ENCODE measurements around the gene ATG4B. TPM values are rescaled to one million over a fixed set of nuclear protein-coding genes. Genes with fewer than 3 reads are reported as not detected.

Gene ATG4B
- total RNA-seq, 1 donor from 2014 or later = 142 TPM

DNA sequence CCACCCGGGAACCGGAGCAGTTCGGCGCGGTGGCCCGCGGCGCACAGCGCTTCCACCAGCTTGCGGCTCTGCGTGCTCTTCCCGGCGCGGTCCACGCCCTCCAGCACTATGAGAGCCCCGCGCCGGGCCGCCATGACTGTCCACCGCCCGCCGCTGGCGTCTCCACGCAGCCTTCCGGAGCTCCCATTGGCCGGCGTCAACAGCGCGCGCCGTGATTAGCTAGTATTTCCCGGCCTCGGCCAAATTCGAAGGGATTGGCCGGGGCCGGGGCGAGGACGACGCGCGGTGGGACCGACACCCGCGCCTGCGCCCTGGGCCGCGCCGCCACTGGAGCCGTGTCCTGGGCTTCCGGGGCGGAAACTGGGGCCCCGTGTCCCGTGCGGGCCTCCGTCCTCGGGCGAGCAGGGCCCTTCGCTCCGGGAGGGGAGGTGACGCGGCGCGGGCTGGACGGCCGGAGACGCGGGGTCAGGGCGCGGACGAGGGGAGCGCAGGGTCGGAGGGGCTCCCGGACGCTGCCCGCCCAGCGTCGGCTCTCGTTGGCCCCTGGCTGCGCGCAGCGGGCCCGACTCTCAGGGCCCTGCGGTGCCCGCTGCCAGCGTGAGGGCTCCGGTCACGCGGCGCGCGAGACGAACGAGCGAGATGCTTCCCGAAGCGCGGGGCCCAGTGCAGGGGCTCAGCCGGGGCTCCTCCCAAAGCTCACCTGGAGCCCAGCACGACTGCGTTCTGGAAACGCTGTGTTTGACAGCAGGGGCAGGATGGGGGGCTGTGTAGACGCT is 49.3 kb downstream of the ATG4B start, which contains the start of gene DTYMK:
Gene DTYMK, minus strand, starts transcription at position 166 of the 776 bp plus-strand sequence. Its CDS starts 32 bp downstream, at position 134.
- TF ChIP-seq, protein P1, sequence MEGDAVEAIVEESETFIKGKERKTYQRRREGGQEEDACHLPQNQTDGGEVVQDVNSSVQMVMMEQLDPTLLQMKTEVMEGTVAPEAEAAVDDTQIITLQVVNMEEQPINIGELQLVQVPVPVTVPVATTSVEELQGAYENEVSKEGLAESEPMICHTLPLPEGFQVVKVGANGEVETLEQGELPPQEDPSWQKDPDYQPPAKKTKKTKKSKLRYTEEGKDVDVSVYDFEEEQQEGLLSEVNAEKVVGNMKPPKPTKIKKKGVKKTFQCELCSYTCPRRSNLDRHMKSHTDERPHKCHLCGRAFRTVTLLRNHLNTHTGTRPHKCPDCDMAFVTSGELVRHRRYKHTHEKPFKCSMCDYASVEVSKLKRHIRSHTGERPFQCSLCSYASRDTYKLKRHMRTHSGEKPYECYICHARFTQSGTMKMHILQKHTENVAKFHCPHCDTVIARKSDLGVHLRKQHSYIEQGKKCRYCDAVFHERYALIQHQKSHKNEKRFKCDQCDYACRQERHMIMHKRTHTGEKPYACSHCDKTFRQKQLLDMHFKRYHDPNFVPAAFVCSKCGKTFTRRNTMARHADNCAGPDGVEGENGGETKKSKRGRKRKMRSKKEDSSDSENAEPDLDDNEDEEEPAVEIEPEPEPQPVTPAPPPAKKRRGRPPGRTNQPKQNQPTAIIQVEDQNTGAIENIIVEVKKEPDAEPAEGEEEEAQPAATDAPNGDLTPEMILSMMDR (IDR thresholded peaks at IDR 0.05; ENCODE audit: unreplicated experiment) = no peak
- Mint-ChIP-seq H3K4me1 (ENCODE audit: low read depth) (peaks cover 8% of the 10 kb centered on the region), H3K4me3 (ENCODE audit: low read depth) (peak within 1 kb of the TSS; percentile 86), H3K27me3 (no peaks in the 10 kb centered on the region), H3K9me3 (ENCODE audit: low read depth) (no peaks in the 10 kb centered on the region), H3K27ac (peak within 1 kb of the TSS; percentile 97), H3K36me3 (ENCODE audit: insufficient read depth) (peaks cover 2% of the 10 kb centered on the region)
- DNase-seq (ENCODE audit: low spot score, unreplicated experiment) = peak; percentile 91

DNA sequence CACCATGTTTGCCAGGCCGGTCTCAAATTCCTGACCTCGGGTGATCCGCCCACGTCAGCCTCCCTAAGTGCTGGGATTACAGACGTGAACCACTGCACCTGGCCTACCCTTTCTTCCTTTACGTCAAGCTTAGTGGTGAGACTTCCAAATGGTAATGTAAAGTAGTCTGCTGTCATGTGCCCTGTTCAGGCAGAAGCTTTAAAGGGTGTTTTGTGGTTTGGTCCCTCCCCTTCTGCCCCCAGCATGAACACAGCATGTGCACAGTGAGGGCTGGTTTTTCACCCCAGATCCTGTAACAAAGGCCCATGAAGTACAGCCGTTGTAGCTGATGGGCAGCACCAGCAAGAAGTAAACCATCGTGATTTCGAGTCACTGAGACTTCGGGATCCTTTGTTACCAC is 51.8 kb downstream of the ATG4B start:
- H3K9me3 Mint-ChIP-seq (ENCODE audit: low read depth) = no peaks in the 10 kb centered on the region
- TF ChIP-seq, protein P1 (IDR thresholded peaks at IDR 0.05; ENCODE audit: unreplicated experiment) = no peak

DNA sequence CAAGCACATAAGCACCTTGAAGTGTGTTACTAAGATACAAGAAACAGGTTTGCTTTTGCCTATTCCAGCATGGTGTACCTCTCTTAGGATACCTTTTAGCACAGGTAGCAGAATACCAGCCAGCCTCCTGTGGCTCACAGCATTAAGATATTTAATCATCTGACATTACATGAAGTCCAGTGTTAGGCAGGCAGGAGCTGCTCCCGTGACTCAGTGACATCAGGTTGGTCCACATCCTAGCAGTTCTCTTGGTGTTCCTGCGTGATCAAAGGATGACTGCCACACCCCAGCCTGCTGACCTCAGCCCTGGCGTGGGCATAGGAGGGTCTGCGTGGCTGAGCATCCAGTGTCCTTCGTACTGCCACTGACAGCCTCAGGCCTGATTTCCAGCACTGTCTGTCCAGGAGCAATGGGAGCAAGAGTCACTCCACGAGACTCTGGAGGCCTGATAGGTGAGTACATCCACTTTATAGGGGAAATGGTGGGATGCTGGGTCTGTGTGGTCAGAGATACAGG is 52.8 kb downstream of the ATG4B start:
- TF ChIP-seq, protein P1 (IDR thresholded peaks at IDR 0.05; ENCODE audit: unreplicated experiment) = no peak
- Mint-ChIP-seq H3K27me3 (no peaks in the 10 kb centered on the region), H3K4me1 (ENCODE audit: low read depth) (peaks cover 8% of the 10 kb centered on the region), H3K4me3 (ENCODE audit: low read depth) (no peak overlapping the region), H3K27ac (no peak overlapping the region), H3K36me3 (ENCODE audit: insufficient read depth) (peaks cover 2% of the 10 kb centered on the region), H3K9me3 (ENCODE audit: low read depth) (no peaks in the 10 kb centered on the region)
- no peak for DNase-seq (ENCODE audit: low spot score, unreplicated experiment)

More for the DNA sequence above, 51.8 kb downstream of the ATG4B start:
- Mint-ChIP-seq H3K36me3 (ENCODE audit: insufficient read depth) (peaks cover 2% of the 10 kb centered on the region), H3K27me3 (no peaks in the 10 kb centered on the region), H3K4me1 (ENCODE audit: low read depth) (peaks cover 8% of the 10 kb centered on the region), H3K27ac (no peak overlapping the region), H3K4me3 (ENCODE audit: low read depth) (peak overlapping the region; percentile 49)
- no peak for DNase-seq (ENCODE audit: low spot score, unreplicated experiment)

DNA sequence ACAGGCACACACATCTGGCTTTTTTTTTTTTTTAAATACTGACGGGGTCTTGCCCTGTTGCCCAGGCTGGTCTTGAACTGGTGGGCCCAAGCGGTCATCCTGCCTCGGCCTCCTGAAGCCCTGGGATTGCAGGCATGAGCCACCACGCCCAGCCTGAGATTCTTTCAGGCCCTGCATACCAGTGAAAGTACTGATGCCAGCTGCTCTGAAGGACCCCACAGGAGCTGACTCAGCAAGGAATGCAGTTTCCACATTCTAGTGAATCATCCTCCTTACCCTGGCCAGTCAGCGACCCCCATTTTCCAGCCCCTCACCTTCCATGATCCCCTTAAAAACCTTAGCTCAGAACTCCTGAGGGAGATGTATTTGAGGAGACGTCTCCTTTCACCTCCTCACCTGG is 55.0 kb downstream of the ATG4B start:
- TF ChIP-seq, protein P1 (IDR thresholded peaks at IDR 0.05; ENCODE audit: unreplicated experiment) = no peak
- Mint-ChIP-seq H3K4me3 (ENCODE audit: low read depth) (no peak overlapping the region), H3K36me3 (ENCODE audit: insufficient read depth) (peaks cover 4% of the 10 kb centered on the region), H3K4me1 (ENCODE audit: low read depth) (peaks cover 3% of the 10 kb centered on the region), H3K27me3 (no peaks in the 10 kb centered on the region), H3K9me3 (ENCODE audit: low read depth) (no peaks in the 10 kb centered on the region), H3K27ac (no peak overlapping the region)
- DNase-seq (ENCODE audit: low spot score, unreplicated experiment) = no peak

DNA sequence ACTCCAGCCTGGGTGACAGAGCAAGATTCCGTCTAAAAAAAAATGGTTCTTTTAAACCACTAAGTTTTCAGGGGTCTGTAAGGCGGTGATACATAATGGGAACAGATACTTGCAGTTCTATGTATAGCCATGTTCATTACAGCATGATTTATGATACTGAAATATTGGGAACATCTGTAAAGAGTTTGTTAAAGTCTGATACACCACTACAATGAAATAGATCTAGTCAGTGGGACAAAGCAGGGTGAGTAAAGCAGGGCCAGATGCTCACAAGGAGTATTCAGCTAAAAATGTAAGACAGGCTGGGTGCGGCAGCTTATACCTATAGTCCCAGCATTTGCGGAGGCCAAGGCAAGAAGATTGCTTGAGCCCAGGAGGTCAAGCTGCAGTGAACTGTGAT is 58.2 kb downstream of the ATG4B start:
- no peak for DNase-seq (ENCODE audit: low spot score, unreplicated experiment)
- Mint-ChIP-seq H3K27me3 (no peaks in the 10 kb centered on the region), H3K4me3 (ENCODE audit: low read depth) (no peak overlapping the region), H3K36me3 (ENCODE audit: insufficient read depth) (peaks cover 5% of the 10 kb centered on the region), H3K27ac (peak overlapping the region; percentile 41), H3K4me1 (ENCODE audit: low read depth) (no peaks in the 10 kb centered on the region), H3K9me3 (ENCODE audit: low read depth) (no peaks in the 10 kb centered on the region)
- TF ChIP-seq, protein P1 (IDR thresholded peaks at IDR 0.05; ENCODE audit: unreplicated experiment) = no peak
